NCI-H1436 (cell line): Measurements from ENCODE around the gene CATSPER1.
A peak's percentile ranks its signal among the peaks of the same experiment; 100 is the strongest.

Experiments used
- DNase-seq: peaks from one replicate; lab custom pipeline; 2025; lab: John Stamatoyannopoulos, UW

The CATSPER1 gene

GRCh38 chr11:66002648-66003225 lies 23.5 kb downstream of the CATSPER1 start:
- peak; percentile 69 for DNase-seq

DNA sequence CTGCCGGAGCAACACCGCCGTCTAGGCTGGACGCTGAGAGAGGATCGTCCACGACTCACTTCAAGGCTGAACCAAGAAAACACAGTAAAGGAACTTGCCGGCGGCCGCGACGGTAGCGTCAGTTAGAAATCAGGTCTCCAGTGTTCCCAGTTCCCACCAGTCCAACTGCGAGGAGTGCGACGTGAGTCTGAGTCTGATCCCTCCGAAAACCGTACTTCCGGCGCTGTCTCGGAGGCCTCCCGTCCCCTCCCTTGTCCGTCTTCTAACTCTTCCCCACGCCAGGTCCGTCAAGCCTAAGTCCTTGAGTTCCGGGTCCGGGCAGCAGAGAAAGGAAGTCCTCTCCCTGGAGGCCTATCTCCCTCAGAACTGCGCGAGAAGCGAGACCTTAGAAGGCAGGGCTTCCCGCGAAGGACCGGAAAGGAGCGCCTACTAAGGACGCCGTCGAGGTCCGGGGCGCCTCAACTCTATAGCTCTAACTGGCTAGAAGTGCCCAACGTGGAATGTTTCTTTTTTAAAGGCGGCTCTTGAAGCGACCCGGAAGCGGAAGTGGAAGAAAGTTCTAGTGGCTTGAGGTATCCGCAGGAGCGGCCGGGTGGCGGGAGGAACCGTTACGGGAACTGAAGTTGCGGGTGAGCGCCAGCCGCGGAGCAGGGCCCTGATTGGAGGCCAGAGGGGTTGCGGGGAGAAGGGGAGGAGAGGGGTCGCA lies 24.2 kb downstream of the CATSPER1 start, which contains the start of the genes BANF1 and EIF1AD:
Gene BANF1 (plus strand): TSS at position 562 of the 706 bp plus-strand sequence. CDS start 748 bp downstream, outside the sequence.
Gene EIF1AD (minus strand): TSS at position 216 of the 706 bp plus-strand sequence. CDS start 1,768 bp downstream, outside the sequence.
- DNase-seq, result peak; percentile 95

DNA sequence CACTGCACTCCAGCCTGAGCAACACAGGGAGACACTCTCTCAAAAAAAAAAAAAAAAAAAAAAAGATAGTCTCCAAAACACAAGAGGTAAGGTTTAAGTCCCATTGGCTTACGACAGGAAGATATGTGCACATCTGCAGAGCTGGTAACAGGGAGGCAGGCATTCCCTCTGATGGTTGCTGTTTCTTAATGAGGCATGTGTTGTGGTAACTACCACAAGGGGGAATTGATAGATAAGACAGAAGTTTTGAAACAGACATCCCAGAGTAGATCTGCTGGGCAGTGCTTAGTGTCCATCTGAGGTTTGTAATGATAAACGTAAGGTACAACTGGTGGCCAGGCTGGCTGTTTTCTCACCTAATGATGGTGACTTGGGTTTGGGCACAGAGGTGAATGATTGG lies 29.0 kb downstream of the CATSPER1 start:
- DNase-seq, result no peak

GRCh38 chr11:65992056-65992455 lies 34.2 kb downstream of the CATSPER1 start:
- no peak for DNase-seq

GRCh38 chr11:65988791-65989592 lies 37.3 kb downstream of the CATSPER1 start:
- DNase-seq, result peak; percentile 88

GRCh38 chr11:65987336-65987735 lies 38.9 kb downstream of the CATSPER1 start:
- no peak for DNase-seq

DNA sequence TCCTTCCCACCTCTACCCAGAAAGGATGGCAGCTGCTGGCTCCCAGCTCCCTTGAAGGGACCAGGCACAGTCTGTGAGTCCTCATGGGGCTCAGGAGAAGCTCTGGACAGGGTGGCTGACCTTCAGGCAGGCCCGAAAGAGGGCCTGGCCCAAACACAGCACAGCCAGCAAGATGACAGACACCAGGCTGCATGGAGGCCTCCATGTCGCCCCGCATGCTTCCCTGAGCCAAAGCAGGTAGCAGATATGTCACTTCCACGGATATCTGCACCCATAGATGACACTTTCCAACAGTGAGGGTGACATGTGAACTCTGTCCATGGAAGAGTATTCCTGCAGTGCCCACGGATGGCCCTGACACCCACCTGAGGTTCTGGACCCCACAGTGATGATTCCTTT lies 42.7 kb downstream of the CATSPER1 start:
- DNase-seq, result no peak

GRCh38 chr11:65982824-65983588 lies 43.3 kb downstream of the CATSPER1 start:
- DNase-seq, result no peak

DNA sequence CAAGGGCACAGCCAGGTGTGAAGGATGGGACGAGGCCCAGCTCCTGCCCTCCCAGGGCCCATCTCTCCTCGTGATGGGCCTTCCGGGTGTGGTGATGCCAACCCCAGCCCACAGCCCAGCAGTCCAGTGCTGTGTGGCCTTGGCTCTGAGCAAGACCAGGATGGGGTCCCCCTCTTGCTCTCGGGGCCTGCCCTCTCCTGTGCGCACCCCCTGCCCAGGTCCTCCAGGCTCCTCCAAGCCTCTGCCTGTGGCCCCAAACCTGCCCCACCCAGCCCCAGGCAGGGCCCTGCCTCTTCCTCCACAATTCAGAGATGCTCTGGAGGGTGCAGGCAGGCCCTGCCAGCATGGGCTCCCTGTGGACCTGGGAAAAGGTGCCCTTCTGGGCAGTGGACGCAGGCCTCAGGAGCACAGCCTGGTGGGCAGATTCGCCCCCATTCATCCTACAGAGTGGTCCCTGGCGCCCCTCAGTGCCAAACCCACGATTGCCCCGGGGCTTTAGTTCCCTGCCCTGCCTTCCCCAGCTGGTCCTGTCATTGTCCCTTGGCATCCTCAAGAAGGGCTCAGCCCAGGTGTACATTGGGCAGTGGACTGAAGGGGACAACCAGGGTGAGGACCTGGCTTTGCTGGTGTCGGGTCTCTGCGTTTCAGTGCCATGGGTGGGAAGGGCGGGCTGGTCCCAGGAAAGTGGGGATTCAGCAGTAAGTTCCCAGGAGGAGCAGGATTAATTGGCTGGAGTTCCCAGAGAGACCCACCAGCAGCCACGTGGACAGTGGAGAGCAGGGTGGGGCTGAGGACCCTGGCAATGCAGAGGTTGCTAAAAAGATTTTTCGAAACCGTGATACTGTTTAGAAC lies 44.1 kb downstream of the CATSPER1 start:
- no peak for DNase-seq

GRCh38 chr11:65981101-65981740 lies 45.1 kb downstream of the CATSPER1 start:
- no peak for DNase-seq

GRCh38 chr11:65979261-65979759 lies 47.0 kb downstream of the CATSPER1 start:
- DNase-seq, result no peak

GRCh38 chr11:65978391-65979238 lies 47.7 kb downstream of the CATSPER1 start:
- DNase-seq, result no peak

DNA sequence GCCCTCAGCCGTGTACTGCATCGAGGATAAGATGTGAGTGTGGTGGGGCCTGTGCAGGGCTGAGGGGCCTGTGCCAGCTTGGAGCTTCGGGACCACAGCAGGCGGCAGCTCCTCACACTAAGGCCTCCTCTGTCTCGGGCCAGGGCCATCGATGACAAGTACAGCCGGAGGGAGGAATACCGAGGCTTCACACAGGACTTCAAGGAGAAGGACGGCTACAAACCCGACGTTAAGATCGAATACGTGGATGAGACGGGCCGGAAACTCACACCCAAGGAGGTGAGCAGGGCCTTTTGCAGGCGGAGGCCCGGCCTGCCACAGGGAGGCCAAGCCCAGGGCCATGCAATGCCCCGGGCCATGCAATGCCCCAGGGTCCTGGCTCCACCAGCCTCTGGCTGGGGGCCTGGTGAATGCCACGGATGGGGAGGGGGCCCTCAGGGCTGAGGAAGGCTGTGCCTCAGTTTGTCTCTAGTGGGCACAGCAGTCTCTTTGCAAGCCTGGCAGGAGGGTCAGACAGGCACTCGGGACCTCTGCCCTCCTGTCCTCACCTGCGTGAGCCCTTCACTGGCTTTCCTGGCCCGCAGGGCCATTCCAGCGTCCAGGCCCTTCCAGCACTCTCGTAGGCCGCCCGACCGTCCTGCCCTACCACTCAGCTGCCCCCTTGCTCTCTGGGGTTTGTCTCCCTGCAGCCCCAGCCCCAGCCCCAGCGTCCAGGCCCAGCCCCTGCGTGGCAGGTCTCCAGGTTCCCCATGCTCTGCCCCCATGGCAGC lies 48.5 kb downstream of the CATSPER1 start:
- DNase-seq, result no peak

DNA sequence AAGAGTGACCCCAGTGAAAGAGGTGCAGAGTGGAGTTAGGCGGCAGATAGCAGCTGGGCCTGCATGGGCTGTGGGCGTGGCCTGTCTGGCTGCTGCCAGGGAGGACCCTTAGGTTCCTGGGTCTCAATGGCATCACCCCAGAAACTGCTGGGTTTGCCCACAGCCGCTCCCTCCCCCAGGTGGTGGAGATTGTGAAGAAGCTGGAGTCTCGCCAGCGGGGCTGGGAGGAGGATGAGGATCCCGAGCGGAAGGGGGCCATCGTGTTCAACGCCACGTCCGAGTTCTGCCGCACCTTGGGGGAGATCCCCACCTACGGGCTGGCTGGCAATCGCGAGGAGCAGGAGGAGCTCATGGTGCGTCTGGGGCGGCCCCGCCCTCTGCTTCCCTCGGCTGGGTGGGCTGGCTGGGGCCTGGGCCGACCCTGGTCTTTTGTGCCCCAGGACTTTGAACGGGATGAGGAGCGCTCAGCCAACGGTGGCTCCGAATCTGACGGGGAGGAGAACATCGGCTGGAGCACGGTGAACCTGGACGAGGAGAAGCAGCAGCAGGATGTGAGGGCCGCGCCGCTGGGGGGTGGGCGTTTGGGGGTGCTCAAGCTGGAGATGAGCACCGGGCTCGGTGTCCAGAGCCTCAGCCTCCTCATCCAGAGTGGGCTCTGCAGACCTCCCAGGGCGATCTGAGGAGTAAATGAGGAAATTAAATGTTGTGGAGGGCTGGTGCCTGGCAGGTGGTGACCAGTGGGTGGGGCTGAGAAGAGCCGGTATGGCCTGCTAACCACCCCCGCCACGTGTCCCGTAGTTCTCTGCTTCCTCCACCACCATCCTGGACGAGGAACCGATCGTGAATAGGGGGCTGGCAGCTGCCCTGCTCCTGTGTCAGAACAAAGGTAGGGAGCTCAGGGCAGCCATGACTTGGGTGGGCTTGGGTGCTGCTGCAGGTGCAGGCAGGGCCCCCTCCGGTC lies 49.8 kb downstream of the CATSPER1 start:
- no peak for DNase-seq

DNA sequence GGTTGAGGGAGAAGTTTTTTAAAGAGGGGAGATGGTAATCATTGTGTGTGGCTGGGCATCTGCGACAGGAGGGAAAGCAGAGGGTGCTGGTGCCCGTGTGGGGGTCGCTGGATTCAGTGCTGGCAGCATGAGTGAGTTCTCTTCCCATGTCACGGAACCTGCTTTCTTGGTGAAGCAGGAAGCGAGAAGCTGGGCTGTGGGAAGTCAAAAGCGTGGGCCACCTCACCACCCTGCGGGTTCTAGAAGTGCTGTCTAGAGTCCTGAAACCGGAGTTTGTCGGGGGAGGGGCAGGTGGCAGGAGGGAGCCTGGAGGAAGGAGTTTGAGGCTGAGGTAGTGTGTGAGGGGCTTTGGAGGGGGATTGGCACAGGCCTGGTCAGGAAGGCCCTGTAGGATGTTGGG lies 50.5 kb downstream of the CATSPER1 start:
- DNase-seq, result no peak

- DNase-seq, result no peak
These were observed 52.7 kb downstream of the CATSPER1 start for GRCh38 chr11:65973439-65974110.

GRCh38 chr11:65972116-65972515 lies 54.2 kb downstream of the CATSPER1 start:
- DNase-seq, result no peak
